Adrenal gland (tissue), 5 donors: Measurements from ENCODE around the gene TCEA2.

Experiments
- POLR2A ChIP-seq, 2 donors: fragments of 450-650 bp; IDR thresholded peaks; one replicate each; pipeline ENCODE4 v1.6.1; 2017; ENCODE audit warnings: antibody characterized with exemption in 2 of 2, mild to moderate bottlenecking in 2 of 2, moderate library complexity in 1 of 2
- TF ChIP-seq, protein P1 (sequence below), 6 experiments: fragments of 450-650 bp in 4 of 6; fragments of 200-600 bp in 2 of 6; sonication (generic) in 1 of 6; IDR thresholded peaks; 1 replicate in 5 of 6; 2 replicates in 1 of 6; pipeline versions ENCODE4 v1.5.1 to v1.8.0; 2016 to 2021; ENCODE audit warnings: antibody characterized with exemption in 6 of 6, mild to moderate bottlenecking in 2 of 6, moderate library complexity in 1 of 6
- donor health status: DM: no; HTN: no; CAD: no.

DNA sequence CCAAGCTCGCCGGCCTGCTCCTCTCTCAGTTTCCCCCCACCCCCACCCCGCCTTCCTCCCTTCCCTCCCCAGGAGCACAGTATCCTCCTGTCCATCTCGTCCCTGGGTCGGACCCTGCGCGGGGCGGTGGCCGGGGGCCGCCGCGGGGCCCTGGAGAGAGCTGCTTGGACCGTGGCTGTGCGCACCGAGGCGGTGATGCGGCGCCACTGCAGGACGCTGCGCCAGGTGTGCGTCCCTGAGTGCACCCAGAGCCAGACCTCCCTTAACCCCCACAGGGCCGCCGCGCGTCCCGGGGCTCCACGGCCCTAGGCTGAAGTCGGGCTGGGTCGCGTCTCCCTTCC, 24.8 kb upstream of the TCEA2 start:
- no peak for TF ChIP-seq POLR2A (IDR thresholded peaks at IDR 0.05)
- TF ChIP-seq, protein P1, sequence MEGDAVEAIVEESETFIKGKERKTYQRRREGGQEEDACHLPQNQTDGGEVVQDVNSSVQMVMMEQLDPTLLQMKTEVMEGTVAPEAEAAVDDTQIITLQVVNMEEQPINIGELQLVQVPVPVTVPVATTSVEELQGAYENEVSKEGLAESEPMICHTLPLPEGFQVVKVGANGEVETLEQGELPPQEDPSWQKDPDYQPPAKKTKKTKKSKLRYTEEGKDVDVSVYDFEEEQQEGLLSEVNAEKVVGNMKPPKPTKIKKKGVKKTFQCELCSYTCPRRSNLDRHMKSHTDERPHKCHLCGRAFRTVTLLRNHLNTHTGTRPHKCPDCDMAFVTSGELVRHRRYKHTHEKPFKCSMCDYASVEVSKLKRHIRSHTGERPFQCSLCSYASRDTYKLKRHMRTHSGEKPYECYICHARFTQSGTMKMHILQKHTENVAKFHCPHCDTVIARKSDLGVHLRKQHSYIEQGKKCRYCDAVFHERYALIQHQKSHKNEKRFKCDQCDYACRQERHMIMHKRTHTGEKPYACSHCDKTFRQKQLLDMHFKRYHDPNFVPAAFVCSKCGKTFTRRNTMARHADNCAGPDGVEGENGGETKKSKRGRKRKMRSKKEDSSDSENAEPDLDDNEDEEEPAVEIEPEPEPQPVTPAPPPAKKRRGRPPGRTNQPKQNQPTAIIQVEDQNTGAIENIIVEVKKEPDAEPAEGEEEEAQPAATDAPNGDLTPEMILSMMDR (IDR thresholded peaks at IDR 0.05): no peak
